Lung (tissue), 12 donors: Measurements from ENCODE around the gene ANO9. TPM values are rescaled to one million over a fixed set of nuclear protein-coding genes. Genes with fewer than 3 reads are reported as not detected.

Experiments used
- ATAC-seq: fragments of 200-7000 bp; cut with Tn5 transposase; one replicate; pipeline ENCODE4 v1.9.1; 2020; ENCODE audit warnings: moderate number of reproducible peaks; ENCODE audit not compliant: insufficient read depth, low FRiP score
- DNase-seq, 3 donors: peaks; one replicate each; pipeline ENCODE4 v3.0.0-alpha.2; 2013 to 2017
- H3K27ac ChIP-seq, 2 donors: one replicate each; pipeline ENCODE4 v1.5.1; 2013; ENCODE audit warnings: mild to moderate bottlenecking in 2 of 2, moderate library complexity in 2 of 2, control low read depth in 1 of 2, inconsistent platforms in 1 of 2, low read depth in 1 of 2, low read length in 1 of 2
- H3K27me3 ChIP-seq, 3 donors: one replicate each; pipeline ENCODE4 v1.5.1; 2013; ENCODE audit warnings: low read length in 2 of 3; ENCODE audit not compliant: control insufficient read depth in 3 of 3, insufficient read depth in 3 of 3
- H3K36me3 ChIP-seq, 4 donors: one replicate each; pipeline ENCODE4 v1.5.1; 2013; ENCODE audit warnings: low read length in 4 of 4, mild to moderate bottlenecking in 1 of 4, moderate library complexity in 1 of 4; ENCODE audit not compliant: control insufficient read depth in 4 of 4, insufficient read depth in 4 of 4
- H3K4me1 ChIP-seq, 5 donors: one replicate each; pipeline ENCODE4 v1.5.1; 2013; ENCODE audit warnings: low read length in 5 of 5, mild to moderate bottlenecking in 2 of 5, moderate library complexity in 1 of 5; ENCODE audit not compliant: control insufficient read depth in 5 of 5, insufficient read depth in 5 of 5
- H3K4me3 ChIP-seq: one replicate; pipeline ENCODE4 v1.5.1; 2013; ENCODE audit warnings: mild to moderate bottlenecking, control low read depth, moderate library complexity
- H3K9ac ChIP-seq, 2 donors: one replicate each; pipeline ENCODE4 v1.5.1; 2013; ENCODE audit warnings: low read length in 2 of 2, control low read depth in 1 of 2; ENCODE audit not compliant: insufficient read depth in 1 of 2
- H3K9me3 ChIP-seq, 4 donors: one replicate each; pipeline ENCODE4 v1.5.1; 2013; ENCODE audit warnings: low read length in 3 of 4, mild to moderate bottlenecking in 1 of 4, moderate library complexity in 1 of 4; ENCODE audit not compliant: control insufficient read depth in 4 of 4, insufficient read depth in 3 of 4
- CTCF ChIP-seq: IDR thresholded peaks from 2 replicates; pipeline ENCODE4 v1.5.1; 2012; ENCODE audit warnings: mild to moderate bottlenecking; ENCODE audit errors: control extremely low read depth, extremely low read depth
- WGBS, 2 donors: extraction: QIAGEN DNeasy Blood & Tissue Kit; methylation state at CpG; one replicate each; pipeline ENCODE4 v1.1.7; 2013; 5-methylcytosine and 5-hydroxymethylcytosine counted together
- polyA plus RNA-seq, 2 donors: library from polyadenylated mRNA; stranded (reverse); fragments of 200-250 nt; gene quantifications; one replicate each; pipeline ENCODE4 v1.2.1, GENCODE V29; 2013
- total RNA-seq, 2 donors: library from RNA; depleted of rRNA in 1 of 2; stranded (reverse); fragments of >200 nt in 1 of 2; gene quantifications; one replicate each; pipeline ENCODE4 v1.2.1, GENCODE V29; 2014 to 2021
- donor health status: control.
- donor health status: control.
- donor health status: Bipolar disorder and iron deficiency.
- donor health status: healthy.
- donor health status: DM: yes; HTN: yes; CAD: no.

ANO9 gene
- total and polyA plus RNA-seq, 4 donors = 5.8 to 18.6 (median 13.2) TPM

- no peaks in the 10 kb centered on the region for H3K9me3 ChIP-seq
- H3K36me3 ChIP-seq = peaks cover 0 to 3% (median under 1%) of the 10 kb centered on the region in 4 donors
- peak in 2 of 3 donors; percentile 26 to 35 for DNase-seq
- 65 to 83% methylated on average over 6 of the region's 6 CpGs for WGBS, 2 donors
- no peak overlapping the region for H3K4me3 ChIP-seq
- no peak for ATAC-seq
- H3K27me3 ChIP-seq = no peaks in the 10 kb centered on the region
- no peak overlapping the region for H3K9ac ChIP-seq
- H3K4me1 ChIP-seq = peaks cover 3 to 15% (median 8%) of the 10 kb centered on the region in 5 donors
- TF ChIP-seq CTCF = no peak
- H3K27ac ChIP-seq = peak overlapping the region; percentile 52 to 62
Observed at GRCh38 chr11:468493-468892, 26.7 kb upstream of the ANO9 start.

GRCh38 chr11:468036-468435 lies 26.2 kb upstream of the ANO9 start:
- no peaks in the 10 kb centered on the region for H3K9me3 ChIP-seq
- H3K4me1 ChIP-seq = peaks cover 3 to 15% (median 8%) of the 10 kb centered on the region in 5 donors
- H3K27ac ChIP-seq = peak overlapping the region; percentile 52 to 62
- peaks cover 0 to 3% (median under 1%) of the 10 kb centered on the region in 4 donors for H3K36me3 ChIP-seq
- no peaks in the 10 kb centered on the region for H3K27me3 ChIP-seq
- DNase-seq (peak in 1 of 3 donors; percentile 3), ATAC-seq (no peak)
- no peak for TF ChIP-seq CTCF
- 68 to 85% methylated on average over 12 of the region's 12 CpGs for WGBS, 2 donors
- H3K9ac ChIP-seq = no peak overlapping the region
- H3K4me3 ChIP-seq = no peak overlapping the region

- WGBS, 2 donors = 55 to 60% methylated on average over 9 of the region's 9 CpGs
- peak overlapping the region in 1 of 2 donors; percentile 53 for H3K27ac ChIP-seq
Observed at GRCh38 chr11:465896-466530, 24.2 kb upstream of the ANO9 start.

More at GRCh38 chr11:465896-466530, 24.2 kb upstream of the ANO9 start:
- H3K27me3 ChIP-seq = no peaks in the 10 kb centered on the region
- TF ChIP-seq CTCF = no peak
- H3K4me3 ChIP-seq = no peak overlapping the region
- H3K4me1 ChIP-seq = peaks cover 3 to 15% (median 8%) of the 10 kb centered on the region in 5 donors
- no peak for ATAC-seq
- no peak overlapping the region for H3K9ac ChIP-seq
- no peaks in the 10 kb centered on the region for H3K9me3 ChIP-seq
- peaks cover 0 to 7% (median under 1%) of the 10 kb centered on the region in 4 donors for H3K36me3 ChIP-seq
- peak in 2 of 3 donors; percentile 12 to 41 for DNase-seq
